ENCODE data around the gene SORCS1.
"Not testable (repeated sequence)": the region's sequence is repeated elsewhere in the genome, so short reads cannot be mapped to it uniquely, and the experiment has no call there.

Gene SORCS1

DNA sequence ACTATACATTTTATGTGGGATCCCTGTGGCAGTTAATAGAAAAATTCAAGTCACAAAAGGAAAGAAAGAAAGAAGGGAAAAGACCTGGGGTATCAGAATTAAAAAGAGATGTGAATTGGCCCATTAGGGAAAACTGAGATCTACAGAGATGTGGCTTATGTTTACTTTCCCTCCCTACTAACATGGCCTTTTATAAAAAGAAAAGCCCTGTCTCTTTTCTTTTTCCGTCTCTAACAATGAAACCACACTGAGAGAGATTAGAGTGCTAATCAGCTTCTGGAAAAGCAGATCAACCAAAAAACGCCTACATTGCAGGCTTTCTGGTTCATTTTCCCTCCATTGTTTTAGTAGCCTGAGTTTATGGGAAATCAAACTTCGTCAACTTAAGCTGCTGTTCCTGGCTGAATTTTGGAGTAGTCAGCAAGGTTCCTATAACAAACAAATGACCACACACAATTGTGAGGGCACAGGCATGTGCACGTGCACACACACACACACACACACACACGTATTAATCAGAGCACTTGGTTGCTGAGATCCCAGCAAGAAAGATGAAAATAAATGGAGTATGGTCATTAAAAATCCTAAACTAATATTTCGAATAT, 235.1 kb downstream of the SORCS1 start:
- no peaks in the 10 kb centered on the region for H3K9me3 ChIP-seq (ENCODE audit: control insufficient read depth, insufficient read depth, low read length)
- H3K27me3 ChIP-seq (ENCODE audit: control insufficient read depth, insufficient read depth, low read length) = peaks cover 6% of the 10 kb centered on the region; the same call in 1 of the 2 replicates
- no peak overlapping the region for H3K4me3 ChIP-seq (ENCODE audit: low read length)
- no peaks in the 10 kb centered on the region for H3K36me3 ChIP-seq (ENCODE audit: control insufficient read depth, insufficient read depth, low read length)
- no peak for DNase-seq (ENCODE audit: low read depth, low spot score)
- no CpG with 5 or more reads among the region's 6 CpGs for WGBS (ENCODE audit: insufficient coverage, insufficient read length)
- no peak overlapping the region for H3K27ac ChIP-seq (ENCODE audit: low read length)
- H3K4me1 ChIP-seq (ENCODE audit: control insufficient read depth, insufficient read depth, low read length) = no peaks in the 10 kb centered on the region; the same call in 1 of the 2 replicates

DNA sequence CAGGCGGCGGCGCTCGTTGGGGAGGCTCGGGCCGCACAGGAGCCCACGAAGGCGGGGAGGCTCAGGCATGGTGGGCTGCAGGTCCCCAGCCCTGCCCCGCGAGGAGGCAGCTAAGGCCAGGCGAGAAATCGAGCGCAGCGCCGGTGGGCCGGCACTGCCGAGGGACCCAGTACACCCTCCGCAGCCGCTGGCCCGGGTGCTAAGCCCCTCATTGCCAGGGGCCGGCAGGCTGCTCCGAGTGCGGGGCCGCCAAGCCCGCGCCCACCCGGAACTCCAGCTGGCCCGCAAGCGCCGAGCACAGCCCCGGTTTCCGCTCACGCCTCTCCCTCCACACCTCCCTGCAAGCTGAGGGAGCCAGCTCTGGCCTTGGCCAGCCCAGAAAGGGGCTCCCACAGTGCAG, 236.4 kb downstream of the SORCS1 start:
- not testable (repeated sequence) for H3K4me1 ChIP-seq (ENCODE audit: control insufficient read depth, insufficient read depth, low read length); H3K27ac ChIP-seq (ENCODE audit: low read length); H3K27me3 ChIP-seq (ENCODE audit: control insufficient read depth, insufficient read depth, low read length); H3K9me3 ChIP-seq (ENCODE audit: control insufficient read depth, insufficient read depth, low read length); H3K4me3 ChIP-seq (ENCODE audit: low read length); DNase-seq (ENCODE audit: low read depth, low spot score); H3K36me3 ChIP-seq (ENCODE audit: control insufficient read depth, insufficient read depth, low read length)
- WGBS (ENCODE audit: insufficient coverage, insufficient read length) = no CpG with 5 or more reads among the region's 33 CpGs

DNA sequence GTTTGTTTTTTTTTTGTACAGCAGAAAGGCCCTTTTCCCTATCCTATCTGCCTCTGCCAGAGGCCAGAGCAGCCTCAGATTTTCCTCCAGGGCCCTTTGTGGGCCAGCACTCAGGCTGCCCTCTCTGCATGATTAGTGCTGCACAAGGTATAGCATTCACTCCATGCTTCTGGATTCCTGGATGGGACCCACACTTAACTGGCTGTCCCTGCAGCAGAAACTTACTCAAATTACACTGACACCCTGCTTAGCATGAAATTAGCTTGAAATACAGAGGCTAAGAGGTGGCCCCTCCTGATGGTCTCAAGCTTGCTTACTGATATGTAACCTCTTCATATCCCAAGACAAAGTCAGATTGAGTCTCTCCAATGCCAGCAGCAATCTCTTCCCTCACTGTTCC, 239.3 kb downstream of the SORCS1 start:
- Histone ChIP-seq H3K4me3 (ENCODE audit: low read length) (no peak overlapping the region), H3K9me3 (ENCODE audit: control insufficient read depth, insufficient read depth, low read length) (no peaks in the 10 kb centered on the region), H3K27ac (ENCODE audit: low read length) (no peak overlapping the region), H3K36me3 (ENCODE audit: control insufficient read depth, insufficient read depth, low read length) (no peaks in the 10 kb centered on the region), H3K27me3 (ENCODE audit: control insufficient read depth, insufficient read depth, low read length) (no peaks in the 10 kb centered on the region; the same call in 1 of the 2 replicates), H3K4me1 (ENCODE audit: control insufficient read depth, insufficient read depth, low read length) (no peaks in the 10 kb centered on the region; the same call in 1 of the 2 replicates)
- no peak for DNase-seq (ENCODE audit: low read depth, low spot score)

DNA sequence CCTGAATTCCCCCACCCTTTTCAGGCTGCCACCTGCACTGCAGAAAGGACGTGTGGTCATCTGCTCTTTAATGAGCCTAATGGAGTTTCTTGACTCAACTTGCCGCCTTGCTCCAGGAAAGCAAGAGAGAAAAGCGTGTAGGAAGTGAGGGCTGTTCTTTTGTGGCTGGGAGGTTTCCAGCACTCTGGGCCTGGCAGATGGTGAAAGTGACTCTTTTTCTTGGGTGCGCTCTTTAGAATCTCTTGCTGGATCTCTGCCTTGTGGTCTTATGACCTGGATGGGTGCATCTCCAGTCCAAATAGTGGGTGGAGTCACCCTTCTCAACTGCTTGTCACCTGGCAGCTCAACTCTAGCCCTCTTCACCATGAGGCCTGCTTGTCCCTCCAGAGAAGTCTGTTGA, 244.0 kb downstream of the SORCS1 start:
- no peak for DNase-seq (ENCODE audit: low read depth, low spot score)
- WGBS (ENCODE audit: insufficient coverage, insufficient read length) = no CpG with 5 or more reads among the region's 4 CpGs
- no peaks in the 10 kb centered on the region for H3K9me3 ChIP-seq (ENCODE audit: control insufficient read depth, insufficient read depth, low read length)

DNA sequence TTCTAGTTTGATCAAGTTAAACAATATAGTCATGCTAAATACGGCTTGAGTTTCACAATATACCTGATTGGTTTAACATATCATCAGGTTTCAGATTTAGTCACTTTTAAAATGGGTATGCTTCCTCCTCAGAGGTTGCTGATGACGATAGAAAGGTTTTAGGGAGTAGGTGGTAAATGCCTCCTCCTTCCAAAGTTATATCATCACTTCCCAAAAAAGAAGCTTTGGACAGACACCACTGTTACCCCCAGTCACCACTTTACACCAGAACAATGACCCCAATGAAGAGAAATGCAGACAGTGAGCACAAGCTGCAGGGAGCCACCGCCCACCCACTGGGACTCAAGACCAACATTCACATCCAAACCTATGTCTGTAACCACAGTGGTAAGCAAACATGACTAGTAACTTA, 244.6 kb downstream of the SORCS1 start:
- DNase-seq (ENCODE audit: low read depth, low spot score) = no peak
- no peaks in the 10 kb centered on the region for H3K36me3 ChIP-seq (ENCODE audit: control insufficient read depth, insufficient read depth, low read length)
- H3K4me3 ChIP-seq (ENCODE audit: low read length) = no peak overlapping the region
- no peaks in the 10 kb centered on the region for H3K9me3 ChIP-seq (ENCODE audit: control insufficient read depth, insufficient read depth, low read length)
- H3K4me1 ChIP-seq (ENCODE audit: control insufficient read depth, insufficient read depth, low read length) = no peaks in the 10 kb centered on the region
- WGBS (ENCODE audit: insufficient coverage, insufficient read length) = no CpG with 5 or more reads among the region's 3 CpGs
- H3K27ac ChIP-seq (ENCODE audit: low read length) = no peak overlapping the region
- H3K27me3 ChIP-seq (ENCODE audit: control insufficient read depth, insufficient read depth, low read length) = no peaks in the 10 kb centered on the region

More for the DNA sequence above, 244.0 kb downstream of the SORCS1 start:
- no peaks in the 10 kb centered on the region for H3K36me3 ChIP-seq (ENCODE audit: control insufficient read depth, insufficient read depth, low read length)
- H3K4me3 ChIP-seq (ENCODE audit: low read length) = no peak overlapping the region
- no peaks in the 10 kb centered on the region for H3K4me1 ChIP-seq (ENCODE audit: control insufficient read depth, insufficient read depth, low read length)
- no peak overlapping the region for H3K27ac ChIP-seq (ENCODE audit: low read length)
- H3K27me3 ChIP-seq (ENCODE audit: control insufficient read depth, insufficient read depth, low read length) = no peaks in the 10 kb centered on the region

- WGBS (ENCODE audit: insufficient coverage, insufficient read length) = no CpG with 5 or more reads among the region's 4 CpGs
- Histone ChIP-seq H3K9me3 (ENCODE audit: control insufficient read depth, insufficient read depth, low read length) (no peaks in the 10 kb centered on the region), H3K27ac (ENCODE audit: low read length) (no peak overlapping the region), H3K4me1 (ENCODE audit: control insufficient read depth, insufficient read depth, low read length) (peaks cover 2% of the 10 kb centered on the region; the same call in 1 of the 2 replicates), H3K36me3 (ENCODE audit: control insufficient read depth, insufficient read depth, low read length) (no peaks in the 10 kb centered on the region), H3K27me3 (ENCODE audit: control insufficient read depth, insufficient read depth, low read length) (no peaks in the 10 kb centered on the region), H3K4me3 (ENCODE audit: low read length) (no peak overlapping the region)
- no peak for DNase-seq (ENCODE audit: low read depth, low spot score)
Observed at GRCh38 chr10:106917452-106918055, 247.0 kb downstream of the SORCS1 start.

DNA sequence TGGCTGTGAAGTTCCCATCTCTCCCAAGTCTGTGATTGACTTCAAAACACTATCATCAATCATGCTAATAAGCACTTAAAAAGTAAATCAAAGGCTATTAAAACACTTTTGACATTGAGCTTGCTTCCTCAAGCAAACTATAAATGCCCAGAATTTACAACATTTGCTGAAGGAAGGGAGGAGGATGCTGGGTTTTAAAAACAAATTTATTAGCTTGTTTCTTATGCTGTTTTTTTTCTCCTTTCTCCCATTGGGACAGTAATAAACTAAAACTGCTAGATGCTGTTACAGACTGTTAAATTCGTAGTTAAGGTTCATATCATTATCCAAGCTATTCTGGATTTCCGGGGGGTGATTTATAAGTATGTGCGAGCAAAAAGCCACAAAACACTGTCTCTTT, 250.5 kb downstream of the SORCS1 start:
- Histone ChIP-seq H3K4me3 (ENCODE audit: low read length) (no peak overlapping the region), H3K4me1 (ENCODE audit: control insufficient read depth, insufficient read depth, low read length) (peaks cover 4% of the 10 kb centered on the region; the same call in 1 of the 2 replicates)
- WGBS (ENCODE audit: insufficient coverage, insufficient read length) = no CpG with 5 or more reads among the region's 3 CpGs

GRCh38 chr10:106913348-106913747, 251.2 kb downstream of the SORCS1 start:
- Histone ChIP-seq H3K27me3 (ENCODE audit: control insufficient read depth, insufficient read depth, low read length) (no peaks in the 10 kb centered on the region), H3K4me1 (ENCODE audit: control insufficient read depth, insufficient read depth, low read length) (peaks cover 7% of the 10 kb centered on the region; the same call in 1 of the 2 replicates), H3K4me3 (ENCODE audit: low read length) (no peak overlapping the region), H3K9me3 (ENCODE audit: control insufficient read depth, insufficient read depth, low read length) (no peaks in the 10 kb centered on the region), H3K27ac (ENCODE audit: low read length) (no peak overlapping the region), H3K36me3 (ENCODE audit: control insufficient read depth, insufficient read depth, low read length) (no peaks in the 10 kb centered on the region)
- no CpG with 5 or more reads among the region's 4 CpGs for WGBS (ENCODE audit: insufficient coverage, insufficient read length)
- no peak for DNase-seq (ENCODE audit: low read depth, low spot score)

More for the DNA sequence above, 250.5 kb downstream of the SORCS1 start:
- Histone ChIP-seq H3K9me3 (ENCODE audit: control insufficient read depth, insufficient read depth, low read length) (no peaks in the 10 kb centered on the region), H3K27ac (ENCODE audit: low read length) (no peak overlapping the region), H3K27me3 (ENCODE audit: control insufficient read depth, insufficient read depth, low read length) (no peaks in the 10 kb centered on the region), H3K36me3 (ENCODE audit: control insufficient read depth, insufficient read depth, low read length) (no peaks in the 10 kb centered on the region)
- no peak for DNase-seq (ENCODE audit: low read depth, low spot score)

DNA sequence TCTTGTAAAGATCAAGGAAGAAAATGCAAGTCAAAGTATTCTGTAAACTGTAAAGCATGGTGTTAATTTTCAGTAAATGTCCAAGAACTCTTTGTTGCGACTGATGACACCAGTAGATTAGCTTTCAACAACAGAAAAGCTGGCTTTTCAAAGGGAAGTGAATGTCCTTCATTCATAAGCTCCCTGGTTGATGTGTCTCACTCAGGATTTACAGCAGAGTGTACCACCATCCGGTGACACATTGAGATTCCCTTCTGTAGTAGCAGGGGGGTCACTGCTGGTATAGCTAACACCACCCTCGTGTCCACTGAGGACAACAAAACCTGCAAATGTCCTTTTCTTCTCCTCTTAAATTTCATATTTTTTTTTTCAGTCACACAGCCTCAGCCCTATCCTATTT, 253.4 kb downstream of the SORCS1 start:
- no CpG with 5 or more reads among the region's 3 CpGs for WGBS (ENCODE audit: insufficient coverage, insufficient read length)
- no peaks in the 10 kb centered on the region for H3K9me3 ChIP-seq (ENCODE audit: control insufficient read depth, insufficient read depth, low read length)
- H3K27me3 ChIP-seq (ENCODE audit: control insufficient read depth, insufficient read depth, low read length) = no peaks in the 10 kb centered on the region
- peaks cover 7% of the 10 kb centered on the region; the same call in 1 of the 2 replicates for H3K4me1 ChIP-seq (ENCODE audit: control insufficient read depth, insufficient read depth, low read length)
- H3K27ac ChIP-seq (ENCODE audit: low read length) = no peak overlapping the region
- DNase-seq (ENCODE audit: low read depth, low spot score) = no peak
- H3K4me3 ChIP-seq (ENCODE audit: low read length) = no peak overlapping the region
- H3K36me3 ChIP-seq (ENCODE audit: control insufficient read depth, insufficient read depth, low read length) = no peaks in the 10 kb centered on the region

DNA sequence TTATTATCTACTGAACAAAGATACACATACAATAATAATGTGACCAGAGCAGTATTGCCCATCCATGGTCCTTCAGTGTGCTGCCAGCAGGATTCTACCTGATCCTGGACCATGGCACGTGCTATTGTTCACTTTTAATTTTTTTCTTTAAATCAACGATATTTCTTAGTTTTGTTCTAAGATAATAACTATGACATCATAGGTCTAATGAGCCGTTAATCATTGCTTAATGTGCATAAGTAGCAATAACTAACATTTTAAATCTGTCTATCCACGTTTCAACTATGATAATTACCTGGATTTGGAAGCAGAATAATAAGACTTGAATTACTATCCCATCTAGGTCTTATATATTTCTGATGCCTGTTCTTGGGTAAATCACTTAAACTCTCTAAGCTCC, 253.8 kb downstream of the SORCS1 start:
- H3K4me1 ChIP-seq (ENCODE audit: control insufficient read depth, insufficient read depth, low read length) = peaks cover 7% of the 10 kb centered on the region; the same call in 1 of the 2 replicates
- no peaks in the 10 kb centered on the region for H3K36me3 ChIP-seq (ENCODE audit: control insufficient read depth, insufficient read depth, low read length)
- no peak overlapping the region for H3K27ac ChIP-seq (ENCODE audit: low read length)
- no peak overlapping the region for H3K4me3 ChIP-seq (ENCODE audit: low read length)
- no peak for DNase-seq (ENCODE audit: low read depth, low spot score)
- no CpG with 5 or more reads among the region's 4 CpGs for WGBS (ENCODE audit: insufficient coverage, insufficient read length)
- H3K27me3 ChIP-seq (ENCODE audit: control insufficient read depth, insufficient read depth, low read length) = no peaks in the 10 kb centered on the region
- no peaks in the 10 kb centered on the region for H3K9me3 ChIP-seq (ENCODE audit: control insufficient read depth, insufficient read depth, low read length)

- DNase-seq (ENCODE audit: low read depth, low spot score) = no peak
- Histone ChIP-seq H3K36me3 (ENCODE audit: control insufficient read depth, insufficient read depth, low read length) (no peaks in the 10 kb centered on the region), H3K9me3 (ENCODE audit: control insufficient read depth, insufficient read depth, low read length) (no peaks in the 10 kb centered on the region), H3K4me3 (ENCODE audit: low read length) (no peak overlapping the region), H3K27me3 (ENCODE audit: control insufficient read depth, insufficient read depth, low read length) (no peaks in the 10 kb centered on the region), H3K4me1 (ENCODE audit: control insufficient read depth, insufficient read depth, low read length) (0 out of 2 replicates have a peak, but pooled peaks cover 5% of the 10 kb centered on the region), H3K27ac (ENCODE audit: low read length) (no peak overlapping the region)
- WGBS (ENCODE audit: insufficient coverage, insufficient read length) = no CpG with 5 or more reads among the region's 6 CpGs
Observed at GRCh38 chr10:106908225-106908624, 256.3 kb downstream of the SORCS1 start.
